Mesenchymal stem cell (in vitro differentiated cells and primary cell): Measurements from ENCODE around the gene TSFM.

Source experiments
- DNase-seq: peaks from one replicate; pipeline ENCODE4 v3.0.0-alpha.2; 2013
- H2AFZ ChIP-seq: one replicate; pipeline ENCODE4 v1.6.1; 2013; ENCODE audit warnings: low read depth, mild to moderate bottlenecking, control low read depth, inconsistent platforms, low read length, moderate library complexity
- H2AK5ac ChIP-seq: 2 replicates; pipeline ENCODE4 v1.6.1; 2013; ENCODE audit warnings: low read length, moderate library complexity, mild to moderate bottlenecking, inconsistent platforms; ENCODE audit not compliant: severe bottlenecking
- H2BK120ac ChIP-seq: one replicate; pipeline ENCODE4 v1.6.1; 2013; ENCODE audit warnings: low read depth, mild to moderate bottlenecking, inconsistent platforms, low read length, moderate library complexity
- H2BK12ac ChIP-seq, 2 experiments: one replicate each; pipeline ENCODE4 v1.6.1; 2013; ENCODE audit warnings: inconsistent platforms in 2 of 2, low read length in 2 of 2, mild to moderate bottlenecking in 2 of 2, moderate library complexity in 2 of 2, control low read depth in 1 of 2
- H2BK15ac ChIP-seq: one replicate; pipeline ENCODE4 v1.6.1; 2013; ENCODE audit warnings: mild to moderate bottlenecking, low read depth, inconsistent platforms; ENCODE audit not compliant: poor library complexity, severe bottlenecking
- H2BK5ac ChIP-seq: 2 replicates; pipeline ENCODE4 v1.6.1; 2013; ENCODE audit warnings: low read depth, mild to moderate bottlenecking, low read length, control low read depth, inconsistent platforms; ENCODE audit not compliant: poor library complexity, severe bottlenecking
- H3K14ac ChIP-seq, 2 experiments: one replicate each; pipeline ENCODE4 v1.6.1; 2013; ENCODE audit warnings: inconsistent platforms in 2 of 2, low read length in 2 of 2, control low read depth in 1 of 2, mild to moderate bottlenecking in 1 of 2, moderate library complexity in 1 of 2
- H3K18ac ChIP-seq, 2 experiments: one replicate each; pipeline ENCODE4 v1.6.1; 2013; ENCODE audit warnings: inconsistent platforms in 2 of 2, low read length in 2 of 2, control low read depth in 1 of 2, low read depth in 1 of 2, mild to moderate bottlenecking in 1 of 2
- H3K23ac ChIP-seq, 2 experiments: one replicate each; pipeline ENCODE4 v1.6.1; 2013; ENCODE audit warnings: inconsistent platforms in 2 of 2, low read length in 2 of 2, mild to moderate bottlenecking in 2 of 2, moderate library complexity in 2 of 2, control low read depth in 1 of 2
- H3K27ac ChIP-seq: 2 replicates; pipeline ENCODE4 v1.5.1; 2013; ENCODE audit warnings: mild to moderate bottlenecking, moderate library complexity, low read length, control low read depth, inconsistent platforms; ENCODE audit not compliant: poor library complexity, severe bottlenecking
- H3K27me3 ChIP-seq, 2 experiments: 2 replicates each; pipeline versions ENCODE4 v1.6.1 to v1.7.0; 2013; ENCODE audit warnings: low read length in 2 of 2, mild to moderate bottlenecking in 2 of 2, moderate library complexity in 2 of 2, control low read depth in 1 of 2, inconsistent platforms in 1 of 2; ENCODE audit not compliant: control insufficient read depth in 1 of 2, insufficient read depth in 1 of 2
- H3K36me3 ChIP-seq, 2 experiments: 2 replicates each; pipeline versions ENCODE4 v1.6.1 to v1.7.0; 2013; ENCODE audit warnings: low read length in 2 of 2, control low read depth in 1 of 2, inconsistent platforms in 1 of 2, low read depth in 1 of 2, mild to moderate bottlenecking in 1 of 2; ENCODE audit not compliant: insufficient read depth in 2 of 2, control insufficient read depth in 1 of 2
- H3K4ac ChIP-seq, 2 experiments: one replicate each; pipeline ENCODE4 v1.6.1; 2013; ENCODE audit warnings: inconsistent platforms in 2 of 2, low read length in 2 of 2, mild to moderate bottlenecking in 2 of 2, moderate library complexity in 2 of 2, control low read depth in 1 of 2, low read depth in 1 of 2
- H3K4me1 ChIP-seq: 2 replicates; pipeline ENCODE4 v1.6.1; 2013; ENCODE audit warnings: low read depth, low read length, control low read depth; ENCODE audit not compliant: control insufficient read depth, insufficient read depth
- H3K4me2 ChIP-seq: 2 replicates; pipeline ENCODE4 v1.6.1; 2013; ENCODE audit warnings: low read length, mild to moderate bottlenecking, inconsistent platforms; ENCODE audit not compliant: poor library complexity, severe bottlenecking
- H3K4me3 ChIP-seq, 2 experiments: 2 replicates each; pipeline versions ENCODE4 v1.5.1 to v1.7.0; 2013; ENCODE audit warnings: low read length in 2 of 2, mild to moderate bottlenecking in 2 of 2, control low read depth in 1 of 2, low read depth in 1 of 2; ENCODE audit not compliant: insufficient read depth in 1 of 2
- H3K79me1 ChIP-seq: replicated peaks from 2 replicates; pipeline ENCODE4 v1.6.1; 2013; ENCODE audit warnings: mild to moderate bottlenecking, control low read depth, low read length, inconsistent platforms; ENCODE audit not compliant: poor library complexity, severe bottlenecking
- H3K9ac ChIP-seq: 2 replicates; pipeline ENCODE4 v1.7.0; 2013; ENCODE audit warnings: mild to moderate bottlenecking, low read length, moderate library complexity
- H3K9me3 ChIP-seq: 2 replicates; pipeline ENCODE4 v1.7.0; 2013; ENCODE audit warnings: mild to moderate bottlenecking, low read length; ENCODE audit not compliant: control insufficient read depth
- H4K8ac ChIP-seq: one replicate; pipeline ENCODE4 v1.6.1; 2013; ENCODE audit warnings: inconsistent platforms, mild to moderate bottlenecking, low read length, moderate library complexity
- H4K91ac ChIP-seq: one replicate; pipeline ENCODE4 v1.6.1; 2013; ENCODE audit warnings: mild to moderate bottlenecking, low read length, inconsistent platforms
- WGBS: methylation state at CpG from one replicate; pipeline ENCODE4 v1.1.7; 2013; ENCODE audit warnings: mixed read lengths; 5-methylcytosine and 5-hydroxymethylcytosine counted together

TSFM gene

GRCh38 chr12:57752668-57753000 is 30.0 kb upstream of the TSFM start:
- H3K27me3 ChIP-seq = peaks cover 11 to 23% of the 10 kb centered on the region in 2 experiments
- H3K4me2 ChIP-seq = peak overlapping the region; percentile 76
- no peak overlapping the region for H2AFZ ChIP-seq
- H3K79me1 ChIP-seq = peaks cover 9% of the 10 kb centered on the region
- peak overlapping the region in 1 of 2 experiments; percentile 89 for H3K4me3 ChIP-seq
- no peak overlapping the region for H2BK5ac ChIP-seq
- peak overlapping the region; percentile 40 for H3K27ac ChIP-seq
- H3K9me3 ChIP-seq = no peaks in the 10 kb centered on the region
- peaks cover 21% of the 10 kb centered on the region for H3K4me1 ChIP-seq
- no peak overlapping the region for H3K23ac ChIP-seq
- H3K4ac ChIP-seq = no peak overlapping the region
- H2BK15ac ChIP-seq = no peak overlapping the region
- peak overlapping the region; percentile 50 to 85 for H3K18ac ChIP-seq
- H3K9ac ChIP-seq = peak overlapping the region; percentile 50
- no peak overlapping the region for H3K14ac ChIP-seq
- no peak overlapping the region for H2BK12ac ChIP-seq
- peak overlapping the region; percentile 74 for H2BK120ac ChIP-seq
- DNase-seq = no peak
- peak overlapping the region; percentile 56 for H4K8ac ChIP-seq
- no peak overlapping the region for H4K91ac ChIP-seq
- no peak overlapping the region for H2AK5ac ChIP-seq
- H3K36me3 ChIP-seq = peaks cover 22 to 34% of the 10 kb centered on the region in 2 experiments
- WGBS = 14% methylated on average over 3 of the region's 5 CpGs

- Histone ChIP-seq H3K9ac (no peak overlapping the region), H4K8ac (no peak overlapping the region), H3K18ac (no peak overlapping the region), H3K4me2 (no peak overlapping the region), H3K4ac (no peak overlapping the region), H2AFZ (no peak overlapping the region), H3K27ac (no peak overlapping the region), H3K4me1 (peaks cover 21% of the 10 kb centered on the region), H2BK120ac (no peak overlapping the region), H4K91ac (no peak overlapping the region), H3K79me1 (peaks cover 4% of the 10 kb centered on the region), H3K14ac (no peak overlapping the region), H3K9me3 (no peaks in the 10 kb centered on the region), H2BK15ac (no peak overlapping the region), H2AK5ac (no peak overlapping the region), H3K23ac (no peak overlapping the region), H2BK5ac (no peak overlapping the region), H3K27me3 (peaks cover 11 to 23% of the 10 kb centered on the region in 2 experiments), H2BK12ac (no peak overlapping the region), H3K36me3 (peaks cover 21 to 27% of the 10 kb centered on the region in 2 experiments), H3K4me3 (no peak overlapping the region)
- WGBS = 22% methylated on average over 1 of the region's 1 CpG
- DNase-seq = no peak
Observed at GRCh38 chr12:57753756-57754337, 28.7 kb upstream of the TSFM start.

- H3K36me3 ChIP-seq = peaks cover 14 to 26% of the 10 kb centered on the region in 2 experiments
- DNase-seq = no peak
- peak within 1 kb of the TSS; percentile 35 to 58 for H3K18ac ChIP-seq
- peak within 1 kb of the TSS; percentile 44 for H2AFZ ChIP-seq
- no peak within 1 kb of the TSS for H4K91ac ChIP-seq
- no peak within 1 kb of the TSS for H3K14ac ChIP-seq
- H3K79me1 ChIP-seq = no peaks in the 10 kb centered on the region
- peak within 1 kb of the TSS; percentile 96 for H3K4me2 ChIP-seq
- H2BK12ac ChIP-seq = no peak within 1 kb of the TSS
- no peak within 1 kb of the TSS for H2BK15ac ChIP-seq
- no peak within 1 kb of the TSS for H2BK5ac ChIP-seq
- peaks cover 21% of the 10 kb centered on the region for H3K4me1 ChIP-seq
- H3K9ac ChIP-seq = peak within 1 kb of the TSS; percentile 32
- peak within 1 kb of the TSS in 1 of 2 experiments; percentile 38 for H3K4ac ChIP-seq
- H2AK5ac ChIP-seq = no peak within 1 kb of the TSS
- H2BK120ac ChIP-seq = no peak within 1 kb of the TSS
- no peaks in the 10 kb centered on the region for H3K9me3 ChIP-seq
- H3K4me3 ChIP-seq = peak within 1 kb of the TSS; percentile 75
- WGBS = 4% methylated on average over 20 of the region's 41 CpGs
- no peak within 1 kb of the TSS for H4K8ac ChIP-seq
- peaks cover 11 to 23% of the 10 kb centered on the region in 2 experiments for H3K27me3 ChIP-seq
- H3K23ac ChIP-seq = peak within 1 kb of the TSS in 1 of 2 experiments; percentile 70
- no peak within 1 kb of the TSS for H3K27ac ChIP-seq
Observed at GRCh38 chr12:57754411-57755193, 28.0 kb upstream of the TSFM start, which contains the start of gene MARCHF9. MARCHF9 (plus strand) TSS chr12:57755103; CDS start chr12:57755529, 426 bp downstream.

GRCh38 chr12:57755194-57755453 is 27.5 kb upstream of the TSFM start:
- Histone ChIP-seq H3K18ac (no peak overlapping the region), H2AK5ac (no peak overlapping the region), H2BK12ac (no peak overlapping the region), H2BK120ac (no peak overlapping the region), H3K79me1 (no peaks in the 10 kb centered on the region), H2AFZ (no peak overlapping the region), H3K14ac (no peak overlapping the region), H4K91ac (no peak overlapping the region), H3K9me3 (no peaks in the 10 kb centered on the region), H3K4me2 (peak overlapping the region; percentile 96), H3K36me3 (peaks cover 12 to 23% of the 10 kb centered on the region in 2 experiments), H3K4me3 (peak overlapping the region in 1 of 2 experiments; percentile 75), H3K23ac (no peak overlapping the region), H2BK5ac (no peak overlapping the region), H3K27me3 (peaks cover 11 to 23% of the 10 kb centered on the region in 2 experiments), H2BK15ac (no peak overlapping the region), H3K4ac (no peak overlapping the region), H3K9ac (no peak overlapping the region), H4K8ac (no peak overlapping the region), H3K4me1 (peaks cover 21% of the 10 kb centered on the region), H3K27ac (no peak overlapping the region)
- DNase-seq = no peak
- WGBS = 0% methylated on average over 6 of the region's 34 CpGs
